K562 (cell line): ENCODE data around the gene ZC3HAV1L. TPM values are rescaled to one million over a fixed set of nuclear protein-coding genes. Genes with fewer than 3 reads are reported as not detected.

Experiments
- ATAC-seq: fragments of 200-7000 bp; cut with Tn5 transposase; 3 replicates; pipeline ENCODE4 v1.9.1; 2020; ENCODE audit warnings: moderate library complexity
- Bru-seq: library from RNA; stranded (reverse); fragments of 400-500 nt; gene quantifications from one replicate; lab custom pipeline; 2021; lab: Mats Ljungman, UMichigan
- BruChase-seq, 2 experiments: library from RNA; stranded (reverse); fragments of 400-500 nt; gene quantifications; one replicate each; lab custom pipeline; 2021; lab: Mats Ljungman, UMichigan
- BruUV-seq: library from RNA; stranded (reverse); fragments of 400-500 nt; replicated peaks from 2 replicates; lab custom pipeline; 2021; lab: Mats Ljungman, UMichigan
- CTCF ChIA-PET: fragments of 300-600 bp; formaldehyde crosslinking; extraction: SDS; loops from one replicate; lab custom pipeline; 2021; ENCODE audit warnings: low intra/inter-chr PET ratio; lab: Yijun Ruan, JAX
- POLR2A ChIA-PET: fragments of 300-600, 350-650 bp; sonication (Branson Sonifier 250); formaldehyde crosslinking; extraction: SDS; loops from one replicate; lab custom pipeline; 2021; ENCODE audit warnings: antibody characterized with exemption, inconsistent platforms; lab: Yijun Ruan, JAX
- DNase-seq, 4 experiments: peaks; one replicate each; pipeline versions ENCODE4 v3.0.0 to v3.0.0-alpha.2; 2011 to 2018; ENCODE audit warnings: low spot score in 3 of 4, mixed read lengths in 3 of 4; ENCODE audit errors: extremely low read depth in 1 of 4
- FAIRE-seq: peaks from 2 replicates; lab custom pipeline; 2011; peaks lifted over from hg19 to GRCh38; lab: Jason Lieb, UNC
- H2AFZ ChIP-seq: 2 replicates; pipeline ENCODE4 v1.6.0; 2011; ENCODE audit warnings: low read depth, low read length, control low read depth, inconsistent platforms
- H3K27ac ChIP-seq: fragments of 200-600 bp; 3 replicates; pipeline ENCODE4 v1.8.0; 2011; ENCODE audit warnings: low read depth, mild to moderate bottlenecking, control low read depth, inconsistent platforms, low read length, moderate library complexity, mixed read lengths; ENCODE audit errors: extremely low read depth
- H3K27me3 ChIP-seq, 2 experiments: fragments of 300-600 bp in 1 of 2; 2 replicates in 1 of 2; 3 replicates in 1 of 2; pipeline versions ENCODE4 v1.6.0 to v1.8.0; 2011; ENCODE audit warnings: inconsistent platforms in 2 of 2, low read length in 2 of 2, mild to moderate bottlenecking in 1 of 2, mixed read lengths in 1 of 2, moderate library complexity in 1 of 2; ENCODE audit not compliant: control insufficient read depth in 2 of 2, insufficient read depth in 2 of 2
- H3K36me3 ChIP-seq: fragments of 300-600 bp; 3 replicates; pipeline ENCODE4 v1.8.0; 2011; ENCODE audit warnings: mild to moderate bottlenecking, low read length, inconsistent platforms; ENCODE audit not compliant: control insufficient read depth, insufficient read depth
- H3K4me1 ChIP-seq, 2 experiments: fragments of 200-600 bp in 1 of 2; replicated peaks in 1 of 2; 2 replicates in 1 of 2; 3 replicates in 1 of 2; pipeline versions ENCODE4 v1.5.1 to v1.8.0; 2011; ENCODE audit warnings: inconsistent platforms in 2 of 2, low read length in 2 of 2, mild to moderate bottlenecking in 1 of 2, mixed read lengths in 1 of 2, moderate library complexity in 1 of 2; ENCODE audit not compliant: control insufficient read depth in 2 of 2, insufficient read depth in 2 of 2
- H3K4me2 ChIP-seq: 2 replicates; pipeline ENCODE4 v1.6.1; 2011; ENCODE audit warnings: low read length, control low read depth, inconsistent platforms, mixed read lengths; ENCODE audit not compliant: insufficient read depth
- H3K4me3 ChIP-seq: fragments of 200-600 bp; sonication (generic), shearing (Covaris generic); 2 replicates; pipeline ENCODE4 v1.5.1; 2016; ENCODE audit warnings: control low read depth, inconsistent platforms
- H3K79me2 ChIP-seq: fragments of 200-600 bp; 3 replicates; pipeline ENCODE4 v1.8.0; 2011; ENCODE audit warnings: low read length, inconsistent platforms; ENCODE audit not compliant: control insufficient read depth, insufficient read depth
- H3K9ac ChIP-seq, 2 experiments: 2 replicates each; pipeline versions ENCODE4 v1.6.0 to v1.6.1; 2011; ENCODE audit warnings: low read depth in 2 of 2, low read length in 2 of 2, control low read depth in 1 of 2, inconsistent platforms in 1 of 2, mild to moderate bottlenecking in 1 of 2, mixed read lengths in 1 of 2; ENCODE audit not compliant: insufficient read depth in 1 of 2
- H3K9me1 ChIP-seq: one replicate; pipeline ENCODE4 v1.6.0; 2011; ENCODE audit warnings: inconsistent platforms, mild to moderate bottlenecking, low read length, moderate library complexity; ENCODE audit not compliant: control insufficient read depth, insufficient read depth
- H3K9me3 ChIP-seq: replicated peaks from 2 replicates; pipeline ENCODE4 v1.5.1; 2011; ENCODE audit warnings: low read depth, low read length, inconsistent platforms; ENCODE audit not compliant: control insufficient read depth, insufficient read depth
- H4K20me1 ChIP-seq: replicated peaks from 2 replicates; pipeline ENCODE4 v1.6.1; 2011; ENCODE audit warnings: low read length, inconsistent platforms, mixed read lengths; ENCODE audit not compliant: control insufficient read depth, insufficient read depth
- SMC3 ChIP-seq: conservative IDR thresholded peaks from 2 replicates; pipeline ENCODE4 v1.6.1; 2011; ENCODE audit warnings: low read depth, low read length, improper control_type of control experiment; ENCODE audit not compliant: insufficient read depth
- WGBS: fragments of 100-300 bp; shearing (Covaris generic); methylation state at CpG from one replicate; pipeline ENCODE4 v1.1.6; 2016; ENCODE audit warnings: low coverage, mixed read lengths; ENCODE audit not compliant: insufficient coverage; ENCODE audit errors: missing lambda C conversion rate; 5-methylcytosine and 5-hydroxymethylcytosine counted together
- in situ Hi-C: fragments of 300-500 bp; cut with MboI; formaldehyde crosslinking; loops from 4 replicates; pipeline ENCODE4 v1.15.0; 2018; ENCODE audit warnings: inconsistent platforms, mixed read lengths
- intact Hi-C: fragments of 100-400 bp; cut with micrococcal nuclease; formaldehyde crosslinking; loops from 2 replicates; pipeline ENCODE4 v1.14.2; 2022
- long read RNA-seq, 3 experiments: library from polyadenylated mRNA in 2 of 3; library from RNA in 1 of 3; unstranded in 2 of 3; stranded (forward) in 1 of 3; transcript quantifications; one replicate each; pipeline ENCODE4 v2.0.0, GENCODE V29; 2019 to 2022
- polyA minus RNA-seq, 3 experiments: library from RNA; depleted of rRNA, polyadenylated mRNA; stranded (reverse); fragments of >200 nt; gene quantifications; 2 replicates each; pipeline ENCODE4 v1.2.3, GENCODE V29; 2011
- polyA plus RNA-seq, 8 experiments: library from polyadenylated mRNA; depleted of rRNA in 4 of 8; stranded (reverse) in 5 of 8; unstranded in 3 of 8; fragments of >200 nt; fragmentation: Nextera tagmentation in 2 of 8; fragmentation: Illumina TruSeq in 1 of 8; extraction: Ambion mirVana in 2 of 8; extraction: Trizol in 1 of 8; gene quantifications; 2 replicates each; pipeline versions ENCODE4 v1.2.1 to v1.2.3, GENCODE V29; 2011 to 2014; ENCODE audit warnings: inconsistent platforms in 1 of 8, missing spikeins in 1 of 8
- total RNA-seq, 7 experiments: library from RNA; depleted of rRNA in 6 of 7; stranded (reverse); fragments of >200 nt in 6 of 7; fragmentation: Illumina TruSeq in 2 of 7; extraction: Trizol in 2 of 7; gene quantifications; 2 replicates each; pipeline versions ENCODE4 v1.2.1 to v1.2.3, GENCODE V29; 2011 to 2021; ENCODE audit warnings: low replicate concordance in 1 of 7
- TF ChIP-seq, protein P1 (sequence below): sonication (generic); formaldehyde crosslinking; IDR thresholded peaks from 2 replicates; pipeline ENCODE4 v1.8.1; 2023; ENCODE audit warnings: mild to moderate bottlenecking, missing genetic modification reagents

Gene ZC3HAV1L, protein sequence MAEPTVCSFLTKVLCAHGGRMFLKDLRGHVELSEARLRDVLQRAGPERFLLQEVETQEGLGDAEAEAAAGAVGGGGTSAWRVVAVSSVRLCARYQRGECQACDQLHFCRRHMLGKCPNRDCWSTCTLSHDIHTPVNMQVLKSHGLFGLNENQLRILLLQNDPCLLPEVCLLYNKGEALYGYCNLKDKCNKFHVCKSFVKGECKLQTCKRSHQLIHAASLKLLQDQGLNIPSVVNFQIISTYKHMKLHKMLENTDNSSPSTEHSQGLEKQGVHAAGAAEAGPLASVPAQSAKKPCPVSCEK
- not detected in 2 replicates for total RNA-seq (2011; cell fraction: chromatin; rRNA removed; ENCODE audit: low replicate concordance)
- total RNA-seq (2011; cell fraction: nucleolus; rRNA removed): not detected in 2 replicates
- not detected in 2 replicates for total RNA-seq (2011; cell fraction: nucleoplasm; rRNA removed)
- total RNA-seq (2014; rRNA removed) (not detected in 2 replicates), total RNA-seq (2014; rRNA removed; fragmentation: Illumina TruSeq; extraction: Trizol) (not detected in 2 replicates), total RNA-seq (2015; rRNA removed; fragmentation: Illumina TruSeq; extraction: Trizol) (not detected in 2 replicates), total RNA-seq (2021) (not detected in 2 replicates), polyA plus RNA-seq (2011; rRNA removed) (not detected in 2 replicates), polyA plus RNA-seq (2014; fragmentation: Illumina TruSeq; extraction: Trizol) (not detected in 2 replicates), polyA plus RNA-seq (2014; fragmentation: Nextera tagmentation; extraction: Ambion mirVana) (not detected), polyA plus RNA-seq (2014; rRNA removed) (not detected in 2 replicates), polyA minus RNA-seq (2011; rRNA and poly(A)+ RNA removed) (not detected in 2 replicates), Bru-seq, nascent RNA (percentile 16 among the genes with signal in this experiment), BruChase-seq, experiment 1, labeled RNA remaining after a 2-hour chase (percentile 29 among the genes with signal in this experiment), BruChase-seq, experiment 2, labeled RNA remaining after a 6-hour chase (percentile 28 among the genes with signal in this experiment)
- polyA plus RNA-seq (2011; cell fraction: cytosol; rRNA removed): not detected in 2 replicates
- polyA plus RNA-seq (2011; cell fraction: nucleus; rRNA removed): not detected in 2 replicates
- not detected in 2 replicates for polyA plus RNA-seq (2012)
- not detected in 2 replicates for polyA minus RNA-seq (2011; cell fraction: cytosol; rRNA and poly(A)+ RNA removed)
- polyA minus RNA-seq (2011; cell fraction: nucleus; rRNA and poly(A)+ RNA removed): not detected in 2 replicates
- long read RNA-seq, experiment 1: 0 reads
- long read RNA-seq, experiment 2: 0 reads
- long read RNA-seq, experiment 3: 0 reads

DNA sequence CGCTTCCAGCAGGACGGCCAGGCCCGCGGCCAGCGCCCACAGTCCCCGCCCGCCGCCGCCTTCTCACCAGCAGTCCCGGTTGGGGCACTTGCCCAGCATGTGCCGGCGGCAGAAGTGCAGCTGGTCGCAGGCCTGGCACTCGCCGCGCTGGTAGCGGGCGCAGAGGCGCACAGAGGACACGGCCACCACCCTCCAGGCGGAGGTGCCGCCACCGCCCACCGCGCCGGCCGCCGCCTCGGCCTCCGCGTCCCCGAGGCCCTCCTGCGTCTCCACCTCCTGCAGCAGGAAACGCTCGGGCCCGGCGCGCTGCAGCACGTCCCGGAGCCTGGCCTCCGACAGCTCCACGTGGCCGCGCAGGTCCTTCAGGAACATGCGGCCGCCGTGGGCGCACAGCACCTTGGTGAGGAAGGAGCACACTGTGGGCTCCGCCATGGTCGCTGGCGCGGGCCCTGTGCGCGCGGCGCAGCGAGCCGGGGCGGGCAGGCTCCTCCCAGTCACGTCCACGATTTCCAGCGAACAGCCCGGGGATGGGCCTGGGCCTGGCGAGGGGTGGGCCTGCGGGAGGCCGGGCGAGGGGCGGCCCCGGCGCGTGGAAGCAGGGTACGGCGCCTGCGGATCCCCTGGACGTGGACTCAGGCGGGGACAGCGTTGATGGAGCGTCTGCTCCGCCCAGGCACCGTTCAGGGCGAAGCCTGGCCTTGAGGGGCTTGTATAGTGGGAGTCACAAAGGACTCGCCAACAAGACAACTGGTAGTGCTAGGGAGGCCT is at the start of gene ZC3HAV1L:
Gene ZC3HAV1L (minus strand): TSS at position 457 of the 768 bp plus-strand sequence. CDS start 25 bp downstream, at position 432.
- TF ChIP-seq SMC3: no peak
- TF ChIP-seq, protein P1, sequence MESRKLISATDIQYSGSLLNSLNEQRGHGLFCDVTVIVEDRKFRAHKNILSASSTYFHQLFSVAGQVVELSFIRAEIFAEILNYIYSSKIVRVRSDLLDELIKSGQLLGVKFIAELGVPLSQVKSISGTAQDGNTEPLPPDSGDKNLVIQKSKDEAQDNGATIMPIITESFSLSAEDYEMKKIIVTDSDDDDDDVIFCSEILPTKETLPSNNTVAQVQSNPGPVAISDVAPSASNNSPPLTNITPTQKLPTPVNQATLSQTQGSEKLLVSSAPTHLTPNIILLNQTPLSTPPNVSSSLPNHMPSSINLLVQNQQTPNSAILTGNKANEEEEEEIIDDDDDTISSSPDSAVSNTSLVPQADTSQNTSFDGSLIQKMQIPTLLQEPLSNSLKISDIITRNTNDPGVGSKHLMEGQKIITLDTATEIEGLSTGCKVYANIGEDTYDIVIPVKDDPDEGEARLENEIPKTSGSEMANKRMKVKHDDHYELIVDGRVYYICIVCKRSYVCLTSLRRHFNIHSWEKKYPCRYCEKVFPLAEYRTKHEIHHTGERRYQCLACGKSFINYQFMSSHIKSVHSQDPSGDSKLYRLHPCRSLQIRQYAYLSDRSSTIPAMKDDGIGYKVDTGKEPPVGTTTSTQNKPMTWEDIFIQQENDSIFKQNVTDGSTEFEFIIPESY (CRISPR knock-in tag): peak; percentile 89
- Histone ChIP-seq H4K20me1 (no peaks in the 10 kb centered on the region), H3K79me2 (no peaks in the 10 kb centered on the region), H3K36me3 (no peaks in the 10 kb centered on the region), H3K9me1 (no peaks in the 10 kb centered on the region), H3K27me3 (peaks cover 0 to 3% of the 10 kb centered on the region in 2 experiments; a peak in 1 of 5 replicates), H3K4me1 (peaks cover 5 to 19% of the 10 kb centered on the region in 2 experiments; a peak in 4 of 5 replicates), H3K4me2 (no peak within 1 kb of the TSS), H3K9ac (no peak within 1 kb of the TSS), H2AFZ (no peak within 1 kb of the TSS), H3K27ac (no peak within 1 kb of the TSS), H3K9me3 (no peaks in the 10 kb centered on the region), H3K4me3 (no peak within 1 kb of the TSS)
- no TSS peak for BruUV-seq
- in situ Hi-C loops: no loop called here
- ATAC-seq: no peak
- FAIRE-seq: no peak
- peak in 1 of 4 experiments; percentile 9 for DNase-seq
- 85% methylated on average over 74 of the region's 82 CpGs for whole genome bisulfite sequencing
- intact Hi-C loops: no loop called here
- POLR2A ChIA-PET: interaction anchor here (0.6 to 0.9 kb wide), 2 partner anchors 10 to 17 kb away, joined by 3 read pairs; no protein-coding TSS in a partner anchor
- CTCF ChIA-PET: no interaction called here
